Uterus (tissue), 4 donors: ENCODE measurements around the gene DNASE1L3. TPM values are rescaled to one million over a fixed set of nuclear protein-coding genes. Genes with fewer than 3 reads are reported as not detected.

Experiments used
- DNase-seq, 2 donors: peaks; one replicate each; pipeline ENCODE4 v3.0.0-alpha.2; 2019 to 2020
- H3K27ac ChIP-seq, 2 donors: fragments of 200-600 bp; sonication (generic); 1 replicate in 1 of 2; 2 replicates in 1 of 2; pipeline ENCODE4 v1.5.1; 2016 to 2018
- H3K27me3 ChIP-seq, 2 donors: fragments of 200-600 bp; sonication (generic); one replicate each; pipeline ENCODE4 v1.5.1; 2018 to 2019; ENCODE audit warnings: control low read depth in 1 of 2
- H3K36me3 ChIP-seq, 2 donors: fragments of 200-600 bp; sonication (generic); one replicate each; pipeline ENCODE4 v1.5.1; 2019; ENCODE audit warnings: control low read depth in 1 of 2
- H3K4me1 ChIP-seq, 2 donors: fragments of 200-600 bp; sonication (generic); one replicate each; pipeline ENCODE4 v1.5.1; 2018 to 2019; ENCODE audit warnings: control low read depth in 1 of 2
- H3K4me3 ChIP-seq, 2 donors: fragments of 200-600 bp; sonication (generic); 1 replicate in 1 of 2; 2 replicates in 1 of 2; pipeline ENCODE4 v1.5.1; 2018 to 2019; ENCODE audit warnings: mild to moderate bottlenecking in 1 of 2
- H3K9me3 ChIP-seq, 2 donors: fragments of 200-600 bp; sonication (generic); one replicate each; pipeline ENCODE4 v1.5.1; 2019; ENCODE audit warnings: control low read depth in 1 of 2
- POLR2A ChIP-seq, 2 donors: fragments of 450-650 bp; IDR thresholded peaks; one replicate each; pipeline ENCODE4 v1.6.1; 2016; ENCODE audit warnings: antibody characterized with exemption in 2 of 2, mild to moderate bottlenecking in 1 of 2, moderate library complexity in 1 of 2
- intact Hi-C: fragments of 100-400 bp; cut with DNase I; formaldehyde crosslinking; loops from one replicate; pipeline ENCODE4 v1.15.1; 2023; ENCODE audit warnings: low total_unique reads
- total RNA-seq, 4 donors: library from RNA; depleted of rRNA in 3 of 4; stranded (reverse); fragments of >200 nt in 3 of 4; gene quantifications; one replicate each; pipeline versions ENCODE4 v1.1.0 to v1.2.4, GENCODE V29; 2014 to 2023
- TF ChIP-seq, protein P1 (sequence below), 4 experiments: fragments of 200-600 bp in 2 of 4; fragments of 450-650 bp in 2 of 4; sonication (generic) in 2 of 4; IDR thresholded peaks; one replicate each; pipeline ENCODE4 v1.5.1; 2016 to 2019; ENCODE audit warnings: antibody characterized with exemption in 4 of 4, mild to moderate bottlenecking in 2 of 4, moderate library complexity in 1 of 4
- donor health status: DM: yes; HTN: yes; CAD: no.

DNASE1L3 gene
- total RNA-seq, 4 donors from 2014 or later, result 0.77 to 3.2 (median 2.4) TPM

DNA sequence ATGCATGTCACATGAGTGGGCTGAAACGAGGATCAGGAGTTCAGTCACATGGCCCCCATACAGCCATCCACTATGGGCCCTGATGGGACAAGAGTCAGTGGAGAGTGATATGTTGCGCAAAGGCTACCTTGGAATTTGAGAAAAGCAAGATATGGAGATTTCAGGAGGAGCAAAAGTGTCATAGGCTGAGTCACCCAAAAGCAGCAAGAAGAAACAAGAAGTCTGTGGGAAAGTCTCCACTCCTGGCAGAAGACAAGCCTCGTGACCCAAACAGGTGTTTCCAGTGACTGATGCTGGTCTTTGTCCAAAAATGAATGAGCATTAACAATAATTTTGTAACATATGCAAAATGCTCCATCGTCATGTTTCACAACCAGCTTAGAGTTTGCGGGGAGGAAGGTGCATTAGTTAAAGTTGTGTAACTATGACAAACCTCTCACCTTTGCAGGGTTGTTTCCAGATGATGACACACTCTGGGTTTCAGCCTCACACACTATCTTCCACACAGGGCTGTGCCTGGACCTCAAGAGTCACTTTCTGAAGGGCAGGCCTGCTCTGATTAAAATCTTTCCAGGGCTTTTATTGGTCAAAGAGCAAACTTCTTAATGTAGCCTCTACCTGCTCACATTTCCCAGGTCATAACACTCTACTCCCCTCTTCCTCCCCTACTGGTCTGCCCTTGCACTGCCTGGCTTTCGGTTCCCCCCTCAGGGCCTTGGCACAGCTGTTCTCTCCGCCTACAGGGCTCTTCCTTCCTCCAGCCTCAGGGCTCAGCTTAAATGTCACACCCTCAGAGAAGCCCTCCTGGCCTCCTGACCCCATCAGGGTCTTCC, 3.9 kb upstream of the DNASE1L3 start:
- H3K4me3 ChIP-seq, result no peak overlapping the region
- H3K9me3 ChIP-seq, result no peaks in the 10 kb centered on the region
- intact Hi-C loops, result no loop called here
- no peaks in the 10 kb centered on the region for H3K27me3 ChIP-seq
- H3K27ac ChIP-seq, result peak overlapping the region in 1 of 2 donors; percentile 13
- no peak for DNase-seq
- H3K4me1 ChIP-seq, result peaks cover 0 to 5% of the 10 kb centered on the region in 2 donors
- H3K36me3 ChIP-seq, result no peaks in the 10 kb centered on the region
- TF ChIP-seq, protein P1, sequence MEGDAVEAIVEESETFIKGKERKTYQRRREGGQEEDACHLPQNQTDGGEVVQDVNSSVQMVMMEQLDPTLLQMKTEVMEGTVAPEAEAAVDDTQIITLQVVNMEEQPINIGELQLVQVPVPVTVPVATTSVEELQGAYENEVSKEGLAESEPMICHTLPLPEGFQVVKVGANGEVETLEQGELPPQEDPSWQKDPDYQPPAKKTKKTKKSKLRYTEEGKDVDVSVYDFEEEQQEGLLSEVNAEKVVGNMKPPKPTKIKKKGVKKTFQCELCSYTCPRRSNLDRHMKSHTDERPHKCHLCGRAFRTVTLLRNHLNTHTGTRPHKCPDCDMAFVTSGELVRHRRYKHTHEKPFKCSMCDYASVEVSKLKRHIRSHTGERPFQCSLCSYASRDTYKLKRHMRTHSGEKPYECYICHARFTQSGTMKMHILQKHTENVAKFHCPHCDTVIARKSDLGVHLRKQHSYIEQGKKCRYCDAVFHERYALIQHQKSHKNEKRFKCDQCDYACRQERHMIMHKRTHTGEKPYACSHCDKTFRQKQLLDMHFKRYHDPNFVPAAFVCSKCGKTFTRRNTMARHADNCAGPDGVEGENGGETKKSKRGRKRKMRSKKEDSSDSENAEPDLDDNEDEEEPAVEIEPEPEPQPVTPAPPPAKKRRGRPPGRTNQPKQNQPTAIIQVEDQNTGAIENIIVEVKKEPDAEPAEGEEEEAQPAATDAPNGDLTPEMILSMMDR (IDR thresholded peaks at IDR 0.05), result no peak
- no peak for TF ChIP-seq POLR2A (IDR thresholded peaks at IDR 0.05)

DNA sequence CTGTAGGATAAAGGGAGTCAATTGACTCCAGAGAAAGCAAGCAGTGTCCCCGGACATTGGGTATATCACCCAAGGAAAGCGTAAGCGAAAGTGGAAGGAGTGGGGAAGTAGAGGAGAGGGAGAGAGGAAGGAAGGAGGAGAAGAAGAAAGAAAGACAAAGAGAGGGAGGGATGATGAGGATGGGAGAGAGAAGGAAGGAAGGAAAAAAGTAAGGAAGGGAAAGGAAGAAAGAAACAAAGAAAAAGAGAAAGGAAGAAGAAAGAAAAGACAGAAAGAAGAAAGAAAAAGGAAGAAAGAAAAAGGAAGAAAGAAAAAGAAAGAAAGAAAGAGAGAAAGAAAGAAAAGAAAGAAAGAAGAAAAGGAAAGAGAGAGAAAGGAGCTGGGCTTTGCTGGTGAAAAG, 839 bp downstream of the DNASE1L3 start:
- Histone ChIP-seq H3K36me3 (no peaks in the 10 kb centered on the region), H3K27ac (no peak overlapping the region), H3K27me3 (no peaks in the 10 kb centered on the region), H3K4me3 (no peak overlapping the region), H3K4me1 (no peaks in the 10 kb centered on the region), H3K9me3 (no peaks in the 10 kb centered on the region)
- DNase-seq, result no peak
- TF ChIP-seq POLR2A (IDR thresholded peaks at IDR 0.05), result no peak
- TF ChIP-seq, protein P1 (IDR thresholded peaks at IDR 0.05), result no peak
- intact Hi-C loops, result no loop called here

GRCh38 chr3:58207954-58208353, 2.8 kb downstream of the DNASE1L3 start:
- H3K27me3 ChIP-seq, result no peaks in the 10 kb centered on the region
- intact Hi-C loops, result no loop called here
- no peak for TF ChIP-seq POLR2A (IDR thresholded peaks at IDR 0.05)
- TF ChIP-seq, protein P1 (IDR thresholded peaks at IDR 0.05), result no peak

DNA sequence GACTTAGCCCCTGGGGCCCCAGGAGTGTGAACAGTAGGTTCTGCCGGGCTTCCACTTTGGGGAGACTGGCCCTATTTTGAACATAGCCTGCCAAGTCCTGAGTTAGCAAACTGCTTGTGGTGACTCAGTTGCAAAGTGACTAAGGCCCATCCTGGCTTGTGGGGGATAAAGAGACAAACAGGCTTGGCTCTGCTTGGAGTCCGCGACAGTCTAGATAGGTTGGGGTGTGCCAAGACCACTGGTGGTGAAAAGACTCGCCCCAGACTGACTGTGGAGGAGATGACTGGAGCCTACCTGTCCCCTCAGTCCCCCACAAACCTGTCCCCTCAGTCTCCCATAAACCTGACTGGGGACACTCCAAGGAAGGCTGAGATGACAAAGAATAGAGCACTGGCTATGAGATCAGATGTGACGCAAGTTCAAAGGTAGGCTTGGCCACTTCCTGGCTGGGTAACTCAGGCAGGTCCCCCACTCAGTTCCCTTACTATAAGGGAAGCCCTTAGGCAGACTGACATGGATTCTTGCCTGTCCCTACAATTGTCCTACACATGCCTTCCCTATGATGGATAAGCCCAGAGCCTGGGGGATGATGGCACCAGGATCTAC, 4.3 kb downstream of the DNASE1L3 start:
- H3K4me1 ChIP-seq, result no peaks in the 10 kb centered on the region
- H3K9me3 ChIP-seq, result no peaks in the 10 kb centered on the region
- no peak for DNase-seq
- intact Hi-C loops, result no loop called here
- H3K4me3 ChIP-seq, result no peak overlapping the region
- H3K27ac ChIP-seq, result no peak overlapping the region
- no peaks in the 10 kb centered on the region for H3K36me3 ChIP-seq
- TF ChIP-seq, protein P1 (IDR thresholded peaks at IDR 0.05), result no peak
- H3K27me3 ChIP-seq, result no peaks in the 10 kb centered on the region

More at GRCh38 chr3:58207954-58208353, 2.8 kb downstream of the DNASE1L3 start:
- no peaks in the 10 kb centered on the region for H3K36me3 ChIP-seq
- H3K4me1 ChIP-seq, result no peaks in the 10 kb centered on the region
- H3K27ac ChIP-seq, result no peak overlapping the region
- DNase-seq, result no peak
- no peaks in the 10 kb centered on the region for H3K9me3 ChIP-seq
- H3K4me3 ChIP-seq, result no peak overlapping the region

- TF ChIP-seq, protein P1 (IDR thresholded peaks at IDR 0.05), result no peak
- no peak for TF ChIP-seq POLR2A (IDR thresholded peaks at IDR 0.05)
- Histone ChIP-seq H3K4me1 (no peaks in the 10 kb centered on the region), H3K36me3 (no peaks in the 10 kb centered on the region), H3K4me3 (no peak overlapping the region), H3K9me3 (no peaks in the 10 kb centered on the region), H3K27me3 (no peaks in the 10 kb centered on the region), H3K27ac (no peak overlapping the region)
- intact Hi-C loops, result no loop called here
- DNase-seq, result no peak
Observed at GRCh38 chr3:58205981-58206380, 4.8 kb downstream of the DNASE1L3 start.
